Measurements from ENCODE around the gene NUCKS1. TPM values are rescaled to one million over a fixed set of nuclear protein-coding genes. Genes with fewer than 3 reads are reported as not detected.

Gene NUCKS1
- total and polyA plus RNA-seq, 2 of the 13 experiments (the other 11 are each of a cell fraction or from before 2014, with no cell fraction given): 35.5 to 117 TPM

DNA sequence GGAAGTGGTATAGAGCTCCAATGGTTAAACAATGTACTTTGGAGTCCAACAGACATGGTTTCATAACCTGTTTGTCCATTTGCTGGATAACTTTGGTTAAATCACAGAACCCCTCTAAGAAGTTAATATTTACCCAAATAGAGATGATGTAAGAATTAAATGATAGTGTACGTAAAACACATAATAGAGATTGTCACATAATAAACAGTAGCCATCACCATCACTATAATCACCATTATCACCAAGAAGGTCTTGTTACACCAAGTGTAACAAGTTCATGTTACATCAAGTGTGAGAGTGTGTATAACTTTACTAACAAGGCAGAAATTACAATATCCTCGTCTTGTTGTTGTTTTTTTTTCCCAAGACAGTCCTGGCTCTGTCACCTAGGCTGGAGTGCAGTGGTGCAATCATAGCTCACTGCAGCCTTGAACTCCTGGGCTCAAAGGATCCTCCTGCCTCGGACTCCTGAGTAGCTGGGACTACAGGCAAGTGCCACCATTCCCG lies 23.3 kb downstream of the NUCKS1 start (continued):
- TF ChIP-seq ARNT2 (CRISPR knock-in tag; IDR thresholded peaks at IDR 0.05; ENCODE audit: low read depth) (no peak), ATF2 (CRISPR knock-in tag; IDR thresholded peaks at IDR 0.05) (0 out of 2 replicates have a peak, but pooled peaks have one; percentile 39), CREB1 (IDR thresholded peaks at IDR 0.05) (no peak), CREB1 (CRISPR knock-in tag; IDR thresholded peaks at IDR 0.05) (peak; percentile 33; the same call in 1 of the 2 replicates), E2F1 (CRISPR knock-in tag; IDR thresholded peaks at IDR 0.05) (no peak), CEBPG (CRISPR knock-in tag; IDR thresholded peaks at IDR 0.05) (peak; percentile 24; the same call in 1 of the 2 replicates), SSRP1 (CRISPR knock-in tag; IDR thresholded peaks at IDR 0.05) (no peak), ZNF496 (CRISPR knock-in tag; IDR thresholded peaks at IDR 0.05; ENCODE audit: insufficient replicate concordance) (no peak)

DNA sequence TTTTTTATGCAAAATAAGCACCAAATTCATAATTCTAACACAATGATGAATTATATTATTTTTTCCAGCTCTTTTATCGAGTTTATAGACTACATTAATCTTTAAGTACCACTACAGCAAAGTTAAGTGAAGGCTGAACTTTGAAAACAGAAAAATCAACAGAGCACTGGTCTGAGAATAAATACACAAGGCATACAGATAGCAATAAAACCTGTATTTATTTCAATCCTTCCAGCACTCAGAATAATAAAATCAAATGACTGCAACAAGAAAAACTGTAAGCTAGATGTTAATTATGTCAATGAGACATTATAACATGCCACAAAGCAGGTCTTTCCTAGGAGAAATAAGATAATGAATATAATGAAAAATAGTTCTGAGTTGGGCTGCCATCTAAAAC lies 24.5 kb downstream of the NUCKS1 start:
- H4K20me1 ChIP-seq (ENCODE audit: insufficient read depth, low read length): peaks cover 2% of the 10 kb centered on the region; the same call in 1 of the 2 replicates
- in situ Hi-C loops (cut with HindIII; ENCODE audit: extremely low pct_ligation_motif_present, low pct_unique_long_range_greater_than_20kb) (no loop called here), intact Hi-C loops (cut with micrococcal nuclease; ENCODE audit: unreplicated experiment) (no loop called here)
- no peaks in the 10 kb centered on the region for H3K27me3 ChIP-seq (ENCODE audit: control insufficient read depth in 1 of 2, insufficient read depth in 2 of 2, low read length in 2 of 2)
- ChIA-PET POLR2A (no interaction called here), CTCF (ENCODE audit: low intra/inter-chr PET ratio, low total read pairs) (no interaction called here)
- H2AFZ ChIP-seq (ENCODE audit: low read length): no peak overlapping the region
- no peak overlapping the region for H3K4me2 ChIP-seq (ENCODE audit: low read depth, low read length)
- FAIRE-seq (no peak), DNase-seq (ENCODE audit: low spot score) (no peak), ATAC-seq (no peak)
- H3K36me3 ChIP-seq (replicated peaks in 1 of 2; ENCODE audit: control insufficient read depth in 1 of 2, insufficient read depth in 2 of 2, low read length in 2 of 2): peaks cover 5 to 37% of the 10 kb centered on the region in 2 experiments; a peak in 4 of 5 replicates
- 21% methylated on average over 1 of the region's 1 CpG for WGBS (ENCODE audit: low lambda C conversion rate)
- no peak overlapping the region for H3K9ac ChIP-seq (ENCODE audit: insufficient read depth, low read depth, low read length)
- peaks cover 19% of the 10 kb centered on the region for H3K79me2 ChIP-seq (ENCODE audit: insufficient read depth, low read length)
- BruUV-seq (replicated peaks): no TSS peak
- no peaks in the 10 kb centered on the region for H3K9me3 ChIP-seq (ENCODE audit: low read length)
- peak overlapping the region; percentile 38 for H3K27ac ChIP-seq (ENCODE audit: extremely low read length, insufficient read depth, low read length)
- H3K4me3 ChIP-seq (replicated peaks in 1 of 3; ENCODE audit: insufficient read depth in 1 of 3, low read depth in 2 of 3, low read length in 3 of 3): no peak overlapping the region
- TF ChIP-seq SNAPC4 (CRISPR knock-in tag; IDR thresholded peaks at IDR 0.05) (no peak), ZMAT3 (CRISPR knock-in tag; conservative IDR thresholded peaks at IDR 0.05) (no peak), HNRNPLL (IDR thresholded peaks at IDR 0.05; ENCODE audit: low read depth, low read length, poor library complexity, severe bottlenecking) (no peak), TMF1 (CRISPR knock-in tag; IDR thresholded peaks at IDR 0.05; ENCODE audit: low read depth) (no peak), ZBTB21 (CRISPR knock-in tag; IDR thresholded peaks at IDR 0.05) (no peak)
- peaks cover 56% of the 10 kb centered on the region for H3K4me1 ChIP-seq (ENCODE audit: insufficient read depth, low read length)

All from HepG2 (cell line).